Dermis microvascular lymphatic vessel endothelial cell (primary cell): ENCODE results near the gene DAB2IP. TPM values are rescaled to one million over a fixed set of nuclear protein-coding genes. Genes with fewer than 3 reads are reported as not detected.
A peak's percentile ranks its signal among the peaks of the same experiment; 100 is the strongest.

ENCODE experiments used
- DNase-seq, 2 donors: peaks; one replicate each; pipeline versions ENCODE4 v3.0.0 to v3.0.0-alpha.2; 2010; ENCODE audit warnings: low read depth in 2 of 2
- total RNA-seq: library from RNA; depleted of rRNA; stranded (reverse); fragments of >200 nt; gene quantifications from 2 replicates; pipeline ENCODE4 v1.2.1, GENCODE V29; 2014

Gene DAB2IP
- total RNA-seq, 1 donor from 2014 or later: 15.3 TPM

DNA sequence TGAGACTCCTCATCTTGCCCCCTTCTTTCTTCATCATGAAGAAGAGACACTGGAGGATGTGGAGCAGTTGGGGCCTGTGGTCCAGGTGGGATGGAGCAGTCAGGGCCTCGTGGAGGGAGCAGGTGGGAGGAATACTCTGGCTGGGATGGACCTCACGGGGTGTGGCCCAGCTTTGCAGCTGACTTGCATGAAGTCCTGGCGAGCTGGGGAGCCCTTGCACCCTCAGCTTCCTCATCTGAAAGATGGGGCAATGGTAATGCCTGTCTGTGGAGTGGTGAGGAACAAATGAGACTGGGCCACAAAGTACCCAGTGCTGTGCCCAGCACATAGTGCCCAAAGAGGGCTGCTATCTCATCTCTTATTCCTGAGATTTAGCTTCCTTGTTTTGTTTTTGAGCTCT, 91.5 kb downstream of the DAB2IP start:
- no peak for DNase-seq

DNA sequence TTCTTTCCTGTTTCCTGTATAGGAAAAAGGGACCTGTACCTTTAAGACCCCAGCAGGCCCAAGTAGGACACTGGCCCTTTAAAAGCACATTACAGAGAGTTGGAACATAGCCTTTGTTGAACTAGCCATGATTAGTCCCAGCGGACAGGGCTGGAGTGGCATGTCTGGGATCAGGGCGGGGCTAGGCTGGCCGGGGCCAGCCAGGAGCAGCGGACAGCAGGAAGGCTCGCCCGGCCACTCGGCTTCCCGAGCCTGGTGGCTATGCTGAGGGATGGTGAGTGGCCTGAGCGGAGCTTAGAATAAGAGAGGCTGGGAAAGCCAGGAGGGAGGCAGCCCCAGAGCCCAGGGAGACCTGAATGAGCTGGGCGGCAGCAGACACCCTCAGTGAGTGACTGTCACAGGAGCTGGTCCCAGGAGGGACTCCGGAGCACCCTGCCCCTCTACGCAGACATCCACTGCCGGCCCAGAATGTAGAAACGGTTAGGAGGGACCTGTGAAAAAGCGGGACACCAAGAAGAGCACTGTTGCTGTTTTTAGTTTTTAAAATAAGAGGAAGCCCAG, 92.1 kb downstream of the DAB2IP start:
- peak; percentile 83 to 93 for DNase-seq

DNA sequence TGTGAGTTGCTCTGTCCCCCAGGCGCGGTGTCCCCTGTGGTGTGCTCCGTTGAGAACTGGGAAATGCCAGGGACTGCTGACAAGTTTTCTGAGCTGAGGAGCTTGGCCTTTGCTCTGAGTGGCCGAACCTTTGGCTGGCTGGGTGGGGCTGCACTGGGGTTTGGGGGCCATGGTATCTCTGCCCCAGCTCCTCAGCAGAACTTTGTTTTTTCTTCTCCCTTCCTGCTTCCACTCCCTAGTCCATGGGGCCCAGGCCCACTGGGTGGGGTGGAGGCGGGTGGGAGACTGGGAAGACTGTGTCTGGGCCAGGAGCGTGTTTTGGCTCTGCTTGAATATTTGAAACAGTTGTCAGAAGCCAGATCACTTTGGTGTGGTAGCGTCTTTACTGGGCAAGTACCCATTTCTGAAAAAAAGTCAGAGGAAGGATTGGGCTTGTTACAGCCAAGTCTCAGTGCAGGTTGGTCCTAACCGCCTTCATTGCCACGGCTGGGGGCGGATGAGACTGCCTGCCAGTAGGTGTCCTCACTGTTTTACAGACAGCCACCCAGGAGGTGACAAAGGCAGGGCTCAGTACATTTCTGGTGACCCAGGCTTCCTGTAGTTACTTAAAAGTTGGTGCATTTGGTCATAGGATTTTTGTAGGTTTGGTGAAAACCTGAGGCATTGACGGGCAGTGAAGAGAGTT, 92.7 kb downstream of the DAB2IP start:
- DNase-seq: peak; percentile 27 to 76

DNA sequence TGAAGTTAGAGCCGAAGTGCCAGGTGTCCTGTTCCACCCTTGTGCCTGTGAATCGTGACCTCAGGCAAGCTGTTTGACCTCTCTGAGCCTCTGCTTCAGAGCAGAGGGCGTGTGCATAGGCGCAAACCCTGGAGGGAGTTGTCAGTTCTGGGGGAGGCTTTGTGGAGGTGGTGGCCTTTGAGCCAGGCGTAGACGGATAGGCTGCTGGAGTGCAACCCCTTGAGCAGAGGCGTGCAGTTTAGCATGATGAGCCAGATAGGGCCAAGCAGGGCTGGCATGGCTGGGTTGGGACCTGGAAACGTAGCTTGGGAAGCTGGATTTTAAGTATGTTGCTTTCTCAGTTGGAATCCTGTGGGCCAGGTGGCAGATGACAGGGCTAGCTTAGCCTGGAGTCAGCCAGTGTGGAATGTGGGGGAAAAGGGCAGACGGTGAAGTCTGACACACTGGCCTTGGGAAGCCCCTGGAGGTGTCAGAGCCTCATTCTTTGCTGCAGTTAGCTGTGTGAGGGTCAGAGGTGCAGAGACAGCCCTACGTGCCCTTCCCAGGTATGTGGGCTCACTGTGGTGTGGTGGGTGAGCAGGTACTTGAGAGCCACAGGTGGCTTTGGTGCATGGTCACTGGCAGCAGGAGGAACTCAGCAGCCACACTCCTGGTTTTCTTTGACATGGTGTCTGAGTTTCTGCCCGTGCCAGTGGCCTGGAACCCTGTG, 93.4 kb downstream of the DAB2IP start:
- DNase-seq: no peak

DNA sequence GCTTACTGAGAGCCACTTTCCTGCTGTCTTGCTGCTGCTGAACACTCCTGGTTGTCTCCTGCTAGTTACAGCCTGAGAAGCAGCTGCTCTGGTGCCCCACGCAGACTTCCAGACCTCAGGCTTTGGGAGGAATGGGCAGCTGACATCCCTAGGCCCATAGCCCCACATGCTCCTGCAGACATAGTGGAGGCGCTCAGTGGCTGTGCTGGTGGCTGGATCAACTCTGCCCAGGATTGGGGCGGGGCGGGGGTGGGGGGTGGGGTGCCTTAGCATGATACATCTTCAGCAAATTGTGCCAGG, 93.9 kb downstream of the DAB2IP start:
- no peak for DNase-seq

DNA sequence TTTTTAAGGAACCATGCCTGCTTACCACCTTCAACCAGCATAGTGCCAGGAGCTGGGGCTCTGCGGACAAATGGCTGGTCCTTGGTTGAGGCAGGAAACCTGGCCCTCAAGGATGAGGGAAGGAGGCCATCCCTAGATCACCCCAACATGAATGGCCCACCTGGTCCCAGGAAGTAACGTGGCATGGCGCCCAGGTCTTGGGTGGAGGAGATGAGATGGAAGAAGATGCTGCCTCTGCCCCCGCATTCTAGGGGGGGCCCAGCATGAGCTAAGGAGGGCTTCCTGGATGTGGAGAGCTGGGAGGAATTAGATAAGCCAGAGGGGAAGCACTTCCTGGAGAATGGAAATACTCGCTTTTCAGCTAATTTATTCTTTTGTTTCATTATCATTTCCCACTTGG, 95.0 kb downstream of the DAB2IP start:
- DNase-seq: no peak

DNA sequence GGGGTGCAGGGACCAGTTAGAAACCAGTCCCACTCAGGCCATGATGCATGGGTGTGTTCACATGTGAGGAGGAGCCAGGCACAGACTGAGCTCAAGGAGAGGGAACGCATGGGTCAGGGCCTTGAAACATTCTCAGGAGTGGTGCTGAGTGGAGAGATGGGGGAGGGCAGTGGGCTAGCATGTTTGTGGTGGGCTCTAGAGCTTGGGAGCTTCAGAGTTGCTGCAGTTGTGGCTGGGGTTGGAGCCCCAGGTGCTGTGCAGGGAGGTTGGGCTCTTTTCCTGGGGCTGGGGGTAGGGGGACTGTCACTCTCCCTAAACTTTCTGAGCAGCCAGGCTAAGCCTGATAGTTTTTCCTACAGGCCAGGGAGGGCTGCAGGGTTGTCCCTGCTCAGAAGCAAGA, 95.4 kb downstream of the DAB2IP start:
- no peak for DNase-seq

DNA sequence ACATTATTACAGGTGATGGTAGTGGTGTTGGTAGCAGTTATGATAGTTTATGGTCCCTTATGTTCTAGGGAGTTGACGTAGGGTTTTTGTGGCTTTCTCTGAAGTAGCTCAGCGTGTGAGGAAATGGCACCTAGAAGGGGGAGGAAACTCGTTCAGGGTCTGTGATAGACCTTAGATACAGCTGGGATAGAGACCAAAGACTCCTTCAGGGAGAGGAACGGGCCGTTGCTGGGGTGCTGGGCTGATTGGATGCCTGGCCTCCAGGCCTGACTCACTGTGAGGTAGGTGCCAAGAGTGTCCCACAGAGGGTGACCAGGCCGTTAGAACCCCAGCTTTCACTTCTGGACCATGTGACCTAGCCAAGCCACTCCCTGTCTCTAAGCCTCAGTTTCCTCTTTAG, 96.6 kb downstream of the DAB2IP start:
- DNase-seq: no peak

DNA sequence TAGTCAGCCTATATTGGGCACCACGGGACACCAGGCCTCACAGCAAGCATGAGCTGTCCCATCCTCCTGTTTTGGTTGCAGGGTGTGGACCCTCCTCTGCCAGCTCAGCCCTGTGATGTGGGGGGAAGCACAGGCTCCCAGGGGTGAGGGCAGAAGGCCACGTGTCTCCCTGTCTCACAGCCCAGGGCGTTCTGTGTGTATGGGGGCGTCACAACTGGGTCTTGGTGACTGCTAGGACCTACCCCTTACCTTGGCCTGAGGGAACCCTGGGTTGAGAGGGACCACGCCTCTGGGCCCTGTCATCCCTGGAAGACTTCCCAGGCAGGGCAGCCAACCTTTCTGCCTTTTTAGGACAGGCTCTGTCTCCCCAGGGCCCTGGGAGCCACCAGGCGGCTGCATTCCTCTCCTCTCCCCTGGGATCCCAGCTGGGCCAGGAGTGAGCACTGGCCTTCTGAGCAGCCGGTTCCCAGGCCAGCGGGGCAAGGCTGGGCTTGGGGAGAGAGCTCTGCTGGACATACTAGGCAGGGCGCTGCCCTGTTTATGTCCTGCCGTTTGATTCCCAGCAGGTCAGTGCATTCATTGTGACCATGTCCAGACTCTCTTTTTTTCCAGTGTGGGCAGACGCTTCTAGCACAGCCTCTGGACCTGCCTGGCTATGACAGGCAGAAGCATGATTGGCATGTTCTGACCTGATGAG, 97.4 kb downstream of the DAB2IP start:
- no peak for DNase-seq

DNA sequence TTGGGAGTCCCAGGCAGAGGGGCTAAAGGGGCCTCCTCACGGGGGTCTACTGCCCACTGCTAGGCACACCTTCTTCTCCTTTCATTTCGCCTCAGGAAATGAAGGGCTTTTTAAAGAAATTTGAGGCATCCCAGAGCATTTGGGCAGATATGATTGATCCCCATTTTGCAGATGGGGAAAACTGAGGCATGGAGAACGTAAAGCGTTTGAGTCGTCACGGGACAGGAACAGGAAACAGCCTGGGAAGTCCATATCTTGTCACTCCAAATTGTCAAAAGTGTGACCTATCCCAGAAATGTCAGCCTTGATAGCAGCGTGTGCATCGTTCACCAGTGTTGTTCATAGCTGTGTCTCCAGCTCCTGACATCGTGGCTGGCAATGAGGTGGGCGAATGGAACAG, 98.2 kb downstream of the DAB2IP start:
- no peak for DNase-seq

DNA sequence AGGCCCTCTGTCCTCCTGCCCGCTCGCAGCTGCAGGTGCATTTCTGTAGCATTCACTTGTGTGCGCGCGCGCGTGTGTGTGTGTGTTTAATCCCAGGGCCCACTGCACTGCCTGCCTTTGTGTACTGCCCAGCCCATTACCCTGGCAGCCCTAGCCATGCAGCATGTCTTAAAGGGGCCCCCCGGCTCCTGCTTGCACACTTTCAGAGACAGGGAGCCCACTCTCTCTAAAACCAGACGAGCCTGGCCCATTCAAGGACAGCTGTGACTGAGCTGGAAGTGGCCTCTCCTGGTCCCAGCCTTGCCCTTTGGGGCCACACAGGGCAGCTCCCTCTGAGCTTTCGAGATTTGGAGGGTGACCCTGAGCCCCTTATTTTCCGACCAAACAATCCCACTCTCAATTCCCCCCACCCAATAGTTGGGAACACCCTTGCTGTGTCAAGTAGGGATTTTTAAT, 98.9 kb downstream of the DAB2IP start:
- no peak for DNase-seq

DNA sequence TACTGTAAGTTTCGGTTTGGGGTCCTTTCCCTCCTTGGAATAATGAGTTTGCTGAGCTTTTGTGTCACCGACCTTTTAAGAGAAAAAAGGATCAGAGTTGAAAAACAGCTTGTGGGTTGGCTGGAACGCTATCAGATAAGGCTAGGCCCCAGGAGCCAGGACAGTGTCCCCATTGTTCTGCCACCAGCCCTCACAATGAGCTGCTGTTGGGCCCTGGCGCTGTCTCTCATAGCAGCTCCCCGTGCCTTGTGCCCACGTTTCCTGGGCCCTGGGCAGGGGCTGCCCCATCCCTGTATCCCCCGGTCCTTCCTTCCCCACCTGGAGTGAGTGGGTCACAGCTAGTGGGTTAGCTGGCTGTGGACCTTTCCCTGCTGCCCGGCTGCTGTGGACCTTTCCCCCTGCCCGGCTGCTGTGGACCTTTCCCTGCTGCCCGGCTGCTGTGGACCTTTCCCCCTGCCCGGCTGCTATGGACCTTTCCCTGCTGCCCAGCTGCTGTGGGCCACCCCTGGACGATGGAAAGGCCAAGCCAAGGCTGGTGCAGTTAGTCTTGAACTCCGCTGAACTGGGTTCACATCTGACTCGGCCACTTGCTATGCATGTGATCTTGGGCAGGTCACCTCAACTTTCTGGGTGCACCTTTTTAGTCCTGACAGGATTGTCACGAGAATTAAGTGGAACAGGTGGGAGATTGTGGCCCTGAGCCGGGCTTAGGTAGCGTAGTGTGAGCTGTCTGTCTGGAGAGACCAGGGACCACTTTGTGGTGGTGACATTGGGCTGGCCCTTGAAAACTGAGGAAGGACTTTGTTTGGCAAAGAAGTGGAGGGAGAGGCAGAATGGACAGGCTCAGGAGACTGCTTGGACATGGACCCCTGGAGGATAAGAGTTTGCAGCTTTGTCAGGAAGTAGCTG, 99.5 kb downstream of the DAB2IP start:
- no peak for DNase-seq

DNA sequence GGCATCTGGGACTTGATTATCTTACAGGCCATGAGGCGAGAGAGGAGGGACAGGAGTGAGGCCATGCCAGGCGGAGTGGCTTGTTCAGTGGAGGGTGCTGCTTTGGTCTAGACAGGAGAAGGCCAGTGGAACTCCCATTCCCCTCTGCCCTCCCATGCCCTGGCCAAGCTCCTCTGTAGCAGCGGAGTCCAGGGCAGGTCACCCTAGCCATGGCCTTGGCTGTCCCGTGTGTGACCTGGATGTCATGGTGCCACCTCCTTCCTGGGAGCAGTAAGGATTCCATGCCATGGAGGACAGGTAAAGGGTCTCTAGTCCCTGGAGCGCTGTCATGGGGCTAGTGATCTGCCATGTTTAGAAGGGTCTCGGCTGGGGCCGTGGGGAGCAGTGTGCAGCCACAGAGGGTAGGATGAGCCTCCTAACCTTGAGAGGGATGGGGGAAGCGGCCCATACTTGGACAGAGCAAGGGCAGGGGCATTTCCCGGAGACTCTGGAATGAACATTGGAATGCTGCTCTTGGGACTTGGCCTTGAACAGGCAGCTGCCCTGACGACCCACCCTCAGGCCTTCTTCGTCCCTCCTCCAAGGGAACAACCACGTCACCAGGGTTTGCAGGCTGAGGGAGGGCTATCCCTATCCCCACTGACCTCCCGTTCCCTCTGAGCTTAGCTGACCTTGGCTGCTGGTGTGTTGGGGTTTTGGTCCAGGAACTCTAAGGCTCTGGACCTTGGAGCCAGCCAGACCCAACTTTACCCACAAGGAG, 100.4 kb downstream of the DAB2IP start:
- no peak for DNase-seq

DNA sequence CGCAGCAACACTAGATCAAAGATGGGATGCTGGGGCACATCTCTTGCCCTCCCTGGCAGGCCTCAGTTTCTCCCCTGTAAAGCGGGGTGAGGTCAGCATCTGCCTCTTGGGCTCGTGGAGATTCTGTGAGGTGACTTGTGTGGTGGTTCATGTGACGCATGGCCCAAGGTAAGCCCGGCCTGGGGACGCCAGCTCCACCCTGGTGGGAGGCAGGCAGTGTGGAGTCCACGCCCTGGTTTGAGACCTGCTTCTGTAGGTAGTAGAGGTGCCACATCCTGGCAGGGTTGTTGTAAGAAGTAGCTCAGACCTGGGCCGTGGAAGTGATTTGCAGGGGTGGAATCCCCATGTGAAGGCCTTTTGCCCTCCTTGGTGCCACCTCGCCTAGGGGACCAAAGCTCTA, 101.5 kb downstream of the DAB2IP start:
- DNase-seq: no peak

DNA sequence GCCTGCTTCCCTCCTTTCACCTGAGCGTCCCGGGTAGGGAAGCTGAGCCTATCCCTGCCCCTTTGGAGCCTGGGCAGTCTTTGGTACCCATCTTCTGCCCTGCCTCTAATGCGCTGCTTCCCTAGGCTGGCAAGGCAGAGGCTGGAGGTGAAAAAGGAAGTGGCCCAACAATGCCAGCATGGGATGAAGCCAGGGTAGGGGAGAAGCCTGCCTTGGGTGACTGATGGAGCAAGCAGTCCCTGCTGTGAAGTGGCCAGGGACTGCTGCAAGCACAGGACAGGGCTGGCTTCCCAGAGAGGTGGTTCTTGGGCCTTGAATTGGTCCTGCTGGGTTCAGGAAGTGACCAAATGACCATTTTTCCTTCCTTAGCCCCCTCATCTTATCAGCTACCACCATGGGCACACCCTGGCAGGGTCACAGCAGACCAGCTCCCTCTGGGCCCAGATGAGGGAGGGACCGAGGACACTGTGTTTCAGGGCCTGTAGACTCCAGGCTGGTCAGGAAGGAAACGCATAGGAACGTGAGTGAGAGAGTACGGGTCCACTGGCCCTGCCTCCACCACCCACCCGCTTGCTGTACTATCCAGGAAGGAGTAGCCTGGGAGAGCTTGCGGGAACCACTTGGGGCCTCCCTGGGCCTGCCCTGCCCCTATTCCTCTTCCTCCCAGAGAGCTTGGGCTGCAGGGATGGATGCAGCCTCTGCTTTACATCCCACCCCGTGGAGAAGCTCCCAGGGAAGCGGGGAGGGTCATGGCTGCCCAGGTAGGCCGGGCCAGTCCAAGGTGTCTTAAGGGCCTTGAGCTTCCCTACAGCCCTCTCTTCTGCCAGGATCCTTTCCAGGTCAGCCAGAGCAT, 102.6 kb downstream of the DAB2IP start:
- peak in 1 of 2 donors; percentile 59 for DNase-seq

DNA sequence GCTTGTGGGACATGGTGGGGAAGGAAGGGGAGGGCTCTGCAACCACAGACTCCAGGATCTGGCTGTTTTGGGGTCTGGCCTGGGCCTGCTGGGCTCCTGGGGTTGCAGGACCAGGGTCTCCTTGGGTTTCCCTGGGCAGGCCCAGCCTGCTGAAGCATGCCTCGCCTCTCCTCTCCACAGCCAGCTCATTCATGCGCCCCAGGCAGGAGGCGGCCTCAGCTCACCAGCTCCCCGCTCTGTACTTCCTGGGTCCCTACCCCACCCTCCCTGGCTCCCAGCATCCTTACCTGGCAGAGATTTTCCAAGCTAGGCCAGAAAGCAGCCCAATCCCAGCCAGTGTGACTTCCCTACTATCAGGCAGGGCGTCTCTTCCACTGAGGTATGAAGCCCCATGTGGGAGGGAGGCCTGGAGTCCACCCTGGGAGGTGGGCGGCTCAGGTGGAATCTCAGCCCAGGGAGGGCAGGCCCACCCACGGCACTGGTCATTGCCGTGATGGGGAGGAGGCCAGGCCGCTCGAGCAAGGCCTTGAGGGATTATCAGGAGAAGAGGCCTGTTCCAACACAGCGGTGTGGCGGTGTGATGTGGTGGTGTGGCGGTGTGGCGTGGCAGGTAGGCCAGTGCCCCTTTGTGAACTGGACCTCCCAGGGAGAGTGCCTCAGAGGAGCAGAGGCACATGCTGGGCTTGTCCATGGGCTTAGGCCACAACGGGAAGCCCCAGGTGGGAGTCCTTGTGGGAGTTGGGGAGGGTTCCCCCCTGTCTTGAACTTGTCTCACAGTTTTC, 103.4 kb downstream of the DAB2IP start:
- no peak for DNase-seq

DNA sequence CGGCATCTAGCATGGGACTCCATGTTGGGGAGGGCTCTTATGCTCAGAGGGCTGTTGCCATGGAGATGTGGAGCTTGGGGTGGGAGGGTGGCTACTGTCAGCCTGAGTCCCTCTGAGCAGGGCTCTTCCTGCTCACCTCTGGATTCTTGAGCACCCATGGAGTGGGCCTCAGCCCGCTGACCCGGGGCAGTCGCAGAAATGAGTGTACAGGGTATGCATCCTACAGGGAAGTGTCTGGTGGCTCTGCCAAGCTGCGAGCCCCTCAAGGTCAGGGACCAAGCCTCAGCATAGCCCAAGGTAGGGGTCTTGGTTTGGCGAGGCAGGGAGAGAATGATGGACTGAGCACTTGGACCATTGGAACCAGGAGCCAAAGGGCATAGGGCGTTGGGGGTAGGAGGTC, 104.1 kb downstream of the DAB2IP start:
- DNase-seq: no peak

DNA sequence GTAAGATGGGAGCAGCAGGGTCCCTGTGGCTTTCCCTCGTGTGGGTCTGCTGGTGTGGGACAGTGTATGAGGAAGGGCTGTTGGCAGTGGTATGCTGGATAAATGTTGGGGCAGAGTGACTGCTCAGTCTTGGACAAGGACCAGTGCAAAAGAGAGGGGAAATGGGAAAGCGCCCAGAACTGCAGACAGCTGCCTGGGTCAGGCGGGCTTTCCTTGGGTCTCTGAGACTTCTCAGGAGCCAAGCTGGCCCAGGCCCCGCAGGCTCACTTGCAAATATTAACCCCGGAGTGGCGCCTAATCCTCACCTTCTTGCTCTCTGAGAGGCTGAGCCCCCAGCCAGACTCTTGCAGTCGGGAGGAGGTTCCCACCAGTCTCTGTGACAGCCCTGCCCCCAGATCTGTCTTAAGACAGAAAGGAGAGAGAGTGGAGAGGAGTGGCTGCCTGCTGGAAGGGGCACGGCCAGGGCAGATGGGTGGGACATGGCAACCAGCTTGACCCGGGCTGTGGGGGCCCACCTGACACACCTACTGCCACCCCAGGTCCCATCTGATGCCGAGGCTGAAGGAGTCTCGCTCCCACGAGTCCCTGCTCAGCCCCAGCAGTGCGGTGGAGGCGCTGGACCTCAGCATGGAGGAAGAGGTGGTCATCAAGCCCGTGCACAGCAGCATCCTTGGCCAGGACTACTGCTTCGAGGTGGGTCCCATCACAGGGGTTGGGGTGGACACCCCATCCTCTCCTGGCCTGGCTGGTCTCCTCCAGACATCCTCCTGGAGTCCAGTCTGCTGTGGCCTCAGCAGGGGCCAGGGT, 105.2 kb downstream of the DAB2IP start:
- no peak for DNase-seq
